OCI-LY1 (cell line): ENCODE results near the gene SPIB.

Source experiments
- CTCF ChIP-seq: fragments of 200-600 bp; sonication (generic), shearing (Covaris generic); IDR thresholded peaks from 2 replicates; pipeline ENCODE4 v1.5.1; 2017; ENCODE audit warnings: mild to moderate bottlenecking, antibody characterized with exemption, low read length, moderate library complexity, mixed read lengths
- EZH2 ChIP-seq: fragments of 200-600 bp; sonication (generic), shearing (Covaris generic); IDR thresholded peaks from 2 replicates; pipeline ENCODE4 v1.8.0; 2017; ENCODE audit warnings: borderline replicate concordance, mixed run types, mild to moderate bottlenecking, antibody characterized with exemption, low read length, moderate library complexity, mixed read lengths

DNA sequence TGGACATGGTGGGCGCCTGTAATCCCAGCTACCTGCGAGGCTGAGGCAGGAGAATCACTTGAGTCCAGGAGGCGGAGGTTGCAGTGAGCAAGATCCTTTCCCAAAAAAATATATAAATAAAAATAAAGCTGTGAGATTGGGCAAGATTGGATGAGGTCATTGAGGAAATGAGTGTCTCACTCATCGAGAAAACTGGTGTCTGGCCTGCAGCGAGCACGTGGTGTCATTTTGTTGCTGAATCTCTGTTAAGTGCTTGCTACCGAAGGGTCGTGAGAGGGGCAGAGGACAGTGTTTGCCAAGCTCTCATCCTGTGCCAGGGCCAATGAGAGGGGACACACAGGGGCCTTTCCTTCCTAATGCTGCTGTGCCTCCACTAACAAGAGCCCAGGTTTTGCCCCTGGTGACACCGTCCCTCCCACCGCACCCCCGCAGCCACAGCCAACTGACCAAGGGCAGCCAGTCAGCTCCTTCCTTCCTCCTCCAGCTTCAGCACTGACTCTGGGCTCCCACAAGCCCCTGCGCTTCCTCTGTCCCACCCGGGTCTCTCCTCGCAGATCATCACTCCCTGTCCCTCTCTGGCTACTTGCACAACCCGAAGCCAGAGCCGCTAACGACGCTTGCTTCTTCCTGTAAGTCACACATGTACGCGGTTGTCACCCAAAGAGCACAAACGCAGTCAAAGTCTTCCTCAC is 31.4 kb upstream of the SPIB start:
- TF ChIP-seq CTCF, result no peak
- TF ChIP-seq EZH2, result no peak
